K562 (cell line): ENCODE data around the gene GABRD. TPM values are rescaled to one million over a fixed set of nuclear protein-coding genes. Genes with fewer than 3 reads are reported as not detected.

Experiments
- ATAC-seq: fragments of 200-7000 bp; cut with Tn5 transposase; 3 replicates; pipeline ENCODE4 v1.9.1; 2020; ENCODE audit warnings: moderate library complexity
- BruUV-seq: library from RNA; stranded (reverse); fragments of 400-500 nt; replicated peaks from 2 replicates; lab custom pipeline; 2021; lab: Mats Ljungman, UMichigan
- CTCF ChIA-PET: fragments of 300-600 bp; formaldehyde crosslinking; extraction: SDS; loops from one replicate; lab custom pipeline; 2021; ENCODE audit warnings: low intra/inter-chr PET ratio; lab: Yijun Ruan, JAX
- POLR2A ChIA-PET: fragments of 300-600, 350-650 bp; sonication (Branson Sonifier 250); formaldehyde crosslinking; extraction: SDS; loops from one replicate; lab custom pipeline; 2021; ENCODE audit warnings: antibody characterized with exemption, inconsistent platforms; lab: Yijun Ruan, JAX
- DNase-seq, 4 experiments: peaks; one replicate each; pipeline versions ENCODE4 v3.0.0 to v3.0.0-alpha.2; 2011 to 2018; ENCODE audit warnings: low spot score in 3 of 4, mixed read lengths in 3 of 4; ENCODE audit errors: extremely low read depth in 1 of 4
- FAIRE-seq: peaks from 2 replicates; lab custom pipeline; 2011; peaks lifted over from hg19 to GRCh38; lab: Jason Lieb, UNC
- H2AFZ ChIP-seq: 2 replicates; pipeline ENCODE4 v1.6.0; 2011; ENCODE audit warnings: low read depth, low read length, control low read depth, inconsistent platforms
- H3K27ac ChIP-seq: fragments of 200-600 bp; 3 replicates; pipeline ENCODE4 v1.8.0; 2011; ENCODE audit warnings: low read depth, mild to moderate bottlenecking, control low read depth, inconsistent platforms, low read length, moderate library complexity, mixed read lengths; ENCODE audit errors: extremely low read depth
- H3K27me3 ChIP-seq, 2 experiments: fragments of 300-600 bp in 1 of 2; 2 replicates in 1 of 2; 3 replicates in 1 of 2; pipeline versions ENCODE4 v1.6.0 to v1.8.0; 2011; ENCODE audit warnings: inconsistent platforms in 2 of 2, low read length in 2 of 2, mild to moderate bottlenecking in 1 of 2, mixed read lengths in 1 of 2, moderate library complexity in 1 of 2; ENCODE audit not compliant: control insufficient read depth in 2 of 2, insufficient read depth in 2 of 2
- H3K36me3 ChIP-seq: fragments of 300-600 bp; 3 replicates; pipeline ENCODE4 v1.8.0; 2011; ENCODE audit warnings: mild to moderate bottlenecking, low read length, inconsistent platforms; ENCODE audit not compliant: control insufficient read depth, insufficient read depth
- H3K4me1 ChIP-seq, 2 experiments: fragments of 200-600 bp in 1 of 2; replicated peaks in 1 of 2; 2 replicates in 1 of 2; 3 replicates in 1 of 2; pipeline versions ENCODE4 v1.5.1 to v1.8.0; 2011; ENCODE audit warnings: inconsistent platforms in 2 of 2, low read length in 2 of 2, mild to moderate bottlenecking in 1 of 2, mixed read lengths in 1 of 2, moderate library complexity in 1 of 2; ENCODE audit not compliant: control insufficient read depth in 2 of 2, insufficient read depth in 2 of 2
- H3K4me2 ChIP-seq: 2 replicates; pipeline ENCODE4 v1.6.1; 2011; ENCODE audit warnings: low read length, control low read depth, inconsistent platforms, mixed read lengths; ENCODE audit not compliant: insufficient read depth
- H3K4me3 ChIP-seq: fragments of 200-600 bp; sonication (generic), shearing (Covaris generic); 2 replicates; pipeline ENCODE4 v1.5.1; 2016; ENCODE audit warnings: control low read depth, inconsistent platforms
- H3K79me2 ChIP-seq: fragments of 200-600 bp; 3 replicates; pipeline ENCODE4 v1.8.0; 2011; ENCODE audit warnings: low read length, inconsistent platforms; ENCODE audit not compliant: control insufficient read depth, insufficient read depth
- H3K9ac ChIP-seq, 2 experiments: 2 replicates each; pipeline versions ENCODE4 v1.6.0 to v1.6.1; 2011; ENCODE audit warnings: low read depth in 2 of 2, low read length in 2 of 2, control low read depth in 1 of 2, inconsistent platforms in 1 of 2, mild to moderate bottlenecking in 1 of 2, mixed read lengths in 1 of 2; ENCODE audit not compliant: insufficient read depth in 1 of 2
- H3K9me1 ChIP-seq: one replicate; pipeline ENCODE4 v1.6.0; 2011; ENCODE audit warnings: inconsistent platforms, mild to moderate bottlenecking, low read length, moderate library complexity; ENCODE audit not compliant: control insufficient read depth, insufficient read depth
- H3K9me3 ChIP-seq: replicated peaks from 2 replicates; pipeline ENCODE4 v1.5.1; 2011; ENCODE audit warnings: low read depth, low read length, inconsistent platforms; ENCODE audit not compliant: control insufficient read depth, insufficient read depth
- H4K20me1 ChIP-seq: replicated peaks from 2 replicates; pipeline ENCODE4 v1.6.1; 2011; ENCODE audit warnings: low read length, inconsistent platforms, mixed read lengths; ENCODE audit not compliant: control insufficient read depth, insufficient read depth
- CHD4 ChIP-seq: fragments of 200-600 bp; sonication (generic); IDR thresholded peaks from 3 replicates; pipeline ENCODE4 v1.6.1; 2012; ENCODE audit warnings: low read depth, mild to moderate bottlenecking, mixed read lengths, low read length, inconsistent platforms; ENCODE audit not compliant: insufficient read depth, insufficient replicate concordance, poor library complexity, severe bottlenecking
- NFE2 ChIP-seq: IDR thresholded peaks from 2 replicates; pipeline ENCODE4 v1.6.1; 2014; ENCODE audit warnings: antibody characterized with exemption, low read depth
- PYGO2 ChIP-seq: fragments of 450-650 bp; IDR thresholded peaks from 2 replicates; pipeline ENCODE4 v1.6.1; 2016; ENCODE audit warnings: mild to moderate bottlenecking, missing genetic modification characterization, moderate library complexity, missing compliant biosample characterization
- RFX5 ChIP-seq: IDR thresholded peaks from 2 replicates; pipeline ENCODE4 v1.6.1; 2011; ENCODE audit warnings: low read depth, mild to moderate bottlenecking, improper control_type of control experiment, low read length
- SMAD4 ChIP-seq: fragments of 250-450 bp; sonication (Bioruptor Pico); conservative IDR thresholded peaks from 2 replicates; pipeline ENCODE4 v1.8.0; 2021; ENCODE audit warnings: inconsistent platforms, mild to moderate bottlenecking, moderate library complexity
- TAF15 ChIP-seq: fragments of 200-400 bp; formaldehyde crosslinking; IDR thresholded peaks from 2 replicates; pipeline ENCODE4 v1.6.1; 2017; ENCODE audit warnings: mild to moderate bottlenecking, low read depth, low read length, moderate library complexity
- WGBS: fragments of 100-300 bp; shearing (Covaris generic); methylation state at CpG from one replicate; pipeline ENCODE4 v1.1.6; 2016; ENCODE audit warnings: low coverage, mixed read lengths; ENCODE audit not compliant: insufficient coverage; ENCODE audit errors: missing lambda C conversion rate; 5-methylcytosine and 5-hydroxymethylcytosine counted together
- in situ Hi-C: fragments of 300-500 bp; cut with MboI; formaldehyde crosslinking; loops from 4 replicates; pipeline ENCODE4 v1.15.0; 2018; ENCODE audit warnings: inconsistent platforms, mixed read lengths
- intact Hi-C: fragments of 100-400 bp; cut with micrococcal nuclease; formaldehyde crosslinking; loops from 2 replicates; pipeline ENCODE4 v1.14.2; 2022
- polyA plus RNA-seq, 8 experiments: library from polyadenylated mRNA; depleted of rRNA in 4 of 8; stranded (reverse) in 5 of 8; unstranded in 3 of 8; fragments of >200 nt; fragmentation: Nextera tagmentation in 2 of 8; fragmentation: Illumina TruSeq in 1 of 8; extraction: Ambion mirVana in 2 of 8; extraction: Trizol in 1 of 8; gene quantifications; 2 replicates each; pipeline versions ENCODE4 v1.2.1 to v1.2.3, GENCODE V29; 2011 to 2014; ENCODE audit warnings: inconsistent platforms in 1 of 8, missing spikeins in 1 of 8
- total RNA-seq, 7 experiments: library from RNA; depleted of rRNA in 6 of 7; stranded (reverse); fragments of >200 nt in 6 of 7; fragmentation: Illumina TruSeq in 2 of 7; extraction: Trizol in 2 of 7; gene quantifications; 2 replicates each; pipeline versions ENCODE4 v1.2.1 to v1.2.3, GENCODE V29; 2011 to 2021; ENCODE audit warnings: low replicate concordance in 1 of 7
- TF ChIP-seq, protein P1 (sequence below): IDR thresholded peaks from 3 replicates; pipeline ENCODE4 v1.6.1; 2011; ENCODE audit warnings: borderline replicate concordance, mild to moderate bottlenecking; ENCODE audit not compliant: insufficient read length, insufficient read depth

The GABRD gene
- total and polyA plus RNA-seq, 9 of the 15 experiments (the other 6 are each of a cell fraction or from before 2014, with no cell fraction given), result 0.07 TPM; not detected in 8

DNA sequence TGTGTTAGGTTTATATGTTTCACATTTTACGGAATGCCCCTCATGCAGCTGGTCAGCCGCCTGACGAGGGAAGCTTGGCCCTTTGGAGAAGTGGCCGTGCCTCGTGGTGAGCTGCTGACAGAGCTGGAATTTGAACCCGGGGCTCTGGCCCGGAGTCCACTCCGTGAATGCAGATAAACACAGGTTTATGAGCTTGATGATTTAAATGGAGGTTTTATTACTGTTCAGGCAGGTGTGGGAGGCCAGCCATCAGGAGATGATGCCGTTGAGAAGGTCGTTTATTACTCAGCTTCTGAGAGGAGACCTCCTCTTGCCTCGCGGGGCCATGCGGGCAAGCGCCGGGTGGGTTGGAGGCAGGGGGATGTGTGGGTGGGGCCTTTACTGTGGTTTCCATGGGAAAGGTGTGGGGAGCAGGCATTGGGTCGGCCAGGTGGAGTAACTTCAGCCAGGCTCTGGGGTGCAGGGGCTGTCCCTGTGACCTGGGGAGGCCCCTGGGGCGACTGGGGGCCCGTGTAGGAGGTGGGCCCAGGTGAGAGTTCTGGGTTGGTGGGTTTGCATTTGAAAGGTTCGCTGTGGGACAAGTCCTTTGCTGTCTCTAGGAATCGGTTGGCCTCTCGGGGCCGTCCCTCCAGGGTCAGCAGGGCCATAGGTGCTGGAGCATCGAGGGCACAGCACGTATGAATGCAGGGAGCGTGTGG lies 53.1 kb downstream of the GABRD start:
- Histone ChIP-seq H3K9ac (no peak overlapping the region), H3K4me2 (no peak overlapping the region), H4K20me1 (peaks cover 4% of the 10 kb centered on the region; the same call in 1 of the 2 replicates)
- ATAC-seq, result no peak
- TF ChIP-seq PYGO2 (tag) (no peak), TAF15 (no peak), SMAD4 (no peak), CHD4 (no peak), NFE2 (no peak), RFX5 (no peak)
- TF ChIP-seq, protein P1, sequence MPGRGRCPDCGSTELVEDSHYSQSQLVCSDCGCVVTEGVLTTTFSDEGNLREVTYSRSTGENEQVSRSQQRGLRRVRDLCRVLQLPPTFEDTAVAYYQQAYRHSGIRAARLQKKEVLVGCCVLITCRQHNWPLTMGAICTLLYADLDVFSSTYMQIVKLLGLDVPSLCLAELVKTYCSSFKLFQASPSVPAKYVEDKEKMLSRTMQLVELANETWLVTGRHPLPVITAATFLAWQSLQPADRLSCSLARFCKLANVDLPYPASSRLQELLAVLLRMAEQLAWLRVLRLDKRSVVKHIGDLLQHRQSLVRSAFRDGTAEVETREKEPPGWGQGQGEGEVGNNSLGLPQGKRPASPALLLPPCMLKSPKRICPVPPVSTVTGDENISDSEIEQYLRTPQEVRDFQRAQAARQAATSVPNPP, result no peak
- TF ChIP-seq, all 486 proteins: peak for 0
- no peak overlapping the region for H3K27ac ChIP-seq
- no peak overlapping the region for H3K4me3 ChIP-seq
- 2% methylated on average over 23 of the region's 25 CpGs for WGBS
- no peaks in the 10 kb centered on the region for H3K36me3 ChIP-seq
- H3K9me1 ChIP-seq, result no peaks in the 10 kb centered on the region
- H3K79me2 ChIP-seq, result no peaks in the 10 kb centered on the region
- intact Hi-C loops, result no loop called here
- DNase-seq (no peak), FAIRE-seq (no peak)
- H2AFZ ChIP-seq, result no peak overlapping the region
- in situ Hi-C loops, result no loop called here
- ChIA-PET CTCF (no interaction called here), POLR2A (interaction anchor here (0.5 to 0.6 kb wide), 2 partner anchors 9 to 17 kb away, joined by 3 read pairs; no protein-coding TSS in a partner anchor)
- H3K4me1 ChIP-seq, result peaks cover 0 to 40% of the 10 kb centered on the region in 2 experiments; a peak in 2 of 5 replicates
- H3K27me3 ChIP-seq, result peaks cover 86 to 97% of the 10 kb centered on the region in 2 experiments
- BruUV-seq, result no TSS peak
- H3K9me3 ChIP-seq, result no peaks in the 10 kb centered on the region
